K562 (cell line): Measurements from ENCODE around the gene KRTAP4-3. TPM values are rescaled to one million over a fixed set of nuclear protein-coding genes. Genes with fewer than 3 reads are reported as not detected.

Source experiments
- ATAC-seq: fragments of 200-7000 bp; cut with Tn5 transposase; 3 replicates; pipeline ENCODE4 v1.9.1; 2020; ENCODE audit warnings: moderate library complexity
- BruUV-seq: library from RNA; stranded (reverse); fragments of 400-500 nt; replicated peaks from 2 replicates; lab custom pipeline; 2021; lab: Mats Ljungman, UMichigan
- CTCF ChIA-PET: fragments of 300-600 bp; formaldehyde crosslinking; extraction: SDS; loops from one replicate; lab custom pipeline; 2021; ENCODE audit warnings: low intra/inter-chr PET ratio; lab: Yijun Ruan, JAX
- POLR2A ChIA-PET: fragments of 300-600, 350-650 bp; sonication (Branson Sonifier 250); formaldehyde crosslinking; extraction: SDS; loops from one replicate; lab custom pipeline; 2021; ENCODE audit warnings: antibody characterized with exemption, inconsistent platforms; lab: Yijun Ruan, JAX
- DNase-seq, 4 experiments: peaks; one replicate each; pipeline versions ENCODE4 v3.0.0 to v3.0.0-alpha.2; 2011 to 2018; ENCODE audit warnings: low spot score in 3 of 4, mixed read lengths in 3 of 4; ENCODE audit errors: extremely low read depth in 1 of 4
- FAIRE-seq: peaks from 2 replicates; lab custom pipeline; 2011; peaks lifted over from hg19 to GRCh38; lab: Jason Lieb, UNC
- H2AFZ ChIP-seq: 2 replicates; pipeline ENCODE4 v1.6.0; 2011; ENCODE audit warnings: low read depth, low read length, control low read depth, inconsistent platforms
- H3K27ac ChIP-seq: fragments of 200-600 bp; 3 replicates; pipeline ENCODE4 v1.8.0; 2011; ENCODE audit warnings: low read depth, mild to moderate bottlenecking, control low read depth, inconsistent platforms, low read length, moderate library complexity, mixed read lengths; ENCODE audit errors: extremely low read depth
- H3K27me3 ChIP-seq, 2 experiments: fragments of 300-600 bp in 1 of 2; 2 replicates in 1 of 2; 3 replicates in 1 of 2; pipeline versions ENCODE4 v1.6.0 to v1.8.0; 2011; ENCODE audit warnings: inconsistent platforms in 2 of 2, low read length in 2 of 2, mild to moderate bottlenecking in 1 of 2, mixed read lengths in 1 of 2, moderate library complexity in 1 of 2; ENCODE audit not compliant: control insufficient read depth in 2 of 2, insufficient read depth in 2 of 2
- H3K36me3 ChIP-seq: fragments of 300-600 bp; 3 replicates; pipeline ENCODE4 v1.8.0; 2011; ENCODE audit warnings: mild to moderate bottlenecking, low read length, inconsistent platforms; ENCODE audit not compliant: control insufficient read depth, insufficient read depth
- H3K4me1 ChIP-seq, 2 experiments: fragments of 200-600 bp in 1 of 2; replicated peaks in 1 of 2; 2 replicates in 1 of 2; 3 replicates in 1 of 2; pipeline versions ENCODE4 v1.5.1 to v1.8.0; 2011; ENCODE audit warnings: inconsistent platforms in 2 of 2, low read length in 2 of 2, mild to moderate bottlenecking in 1 of 2, mixed read lengths in 1 of 2, moderate library complexity in 1 of 2; ENCODE audit not compliant: control insufficient read depth in 2 of 2, insufficient read depth in 2 of 2
- H3K4me2 ChIP-seq: 2 replicates; pipeline ENCODE4 v1.6.1; 2011; ENCODE audit warnings: low read length, control low read depth, inconsistent platforms, mixed read lengths; ENCODE audit not compliant: insufficient read depth
- H3K4me3 ChIP-seq: fragments of 200-600 bp; sonication (generic), shearing (Covaris generic); 2 replicates; pipeline ENCODE4 v1.5.1; 2016; ENCODE audit warnings: control low read depth, inconsistent platforms
- H3K79me2 ChIP-seq: fragments of 200-600 bp; 3 replicates; pipeline ENCODE4 v1.8.0; 2011; ENCODE audit warnings: low read length, inconsistent platforms; ENCODE audit not compliant: control insufficient read depth, insufficient read depth
- H3K9ac ChIP-seq, 2 experiments: 2 replicates each; pipeline versions ENCODE4 v1.6.0 to v1.6.1; 2011; ENCODE audit warnings: low read depth in 2 of 2, low read length in 2 of 2, control low read depth in 1 of 2, inconsistent platforms in 1 of 2, mild to moderate bottlenecking in 1 of 2, mixed read lengths in 1 of 2; ENCODE audit not compliant: insufficient read depth in 1 of 2
- H3K9me1 ChIP-seq: one replicate; pipeline ENCODE4 v1.6.0; 2011; ENCODE audit warnings: inconsistent platforms, mild to moderate bottlenecking, low read length, moderate library complexity; ENCODE audit not compliant: control insufficient read depth, insufficient read depth
- H3K9me3 ChIP-seq: replicated peaks from 2 replicates; pipeline ENCODE4 v1.5.1; 2011; ENCODE audit warnings: low read depth, low read length, inconsistent platforms; ENCODE audit not compliant: control insufficient read depth, insufficient read depth
- H4K20me1 ChIP-seq: replicated peaks from 2 replicates; pipeline ENCODE4 v1.6.1; 2011; ENCODE audit warnings: low read length, inconsistent platforms, mixed read lengths; ENCODE audit not compliant: control insufficient read depth, insufficient read depth
- FOS ChIP-seq: IDR thresholded peaks from 3 replicates; pipeline ENCODE4 v1.6.1; 2011; ENCODE audit not compliant: insufficient read length; ENCODE audit errors: extremely low read depth
- HDAC6 ChIP-seq: IDR thresholded peaks from 2 replicates; pipeline ENCODE4 v1.6.1; 2012; ENCODE audit warnings: low read depth, mild to moderate bottlenecking, control low read depth, inconsistent platforms, low read length, moderate library complexity
- HDAC8 ChIP-seq: fragments of 450-650 bp; IDR thresholded peaks from 2 replicates; pipeline ENCODE4 v1.6.1; 2016; ENCODE audit warnings: mild to moderate bottlenecking, missing genetic modification characterization, moderate library complexity, missing compliant biosample characterization
- HLTF ChIP-seq: fragments of 450-650 bp; IDR thresholded peaks from 2 replicates; pipeline ENCODE4 v1.6.1; 2016
- HNRNPK ChIP-seq: fragments of 200-400 bp; formaldehyde crosslinking; IDR thresholded peaks from one replicate; pipeline ENCODE4 v1.6.1; 2018; ENCODE audit warnings: mild to moderate bottlenecking, low read depth, low read length; ENCODE audit not compliant: poor library complexity, severe bottlenecking
- NFIC ChIP-seq: fragments of 450-650 bp; IDR thresholded peaks from 2 replicates; pipeline ENCODE4 v1.6.1; 2017; ENCODE audit warnings: mild to moderate bottlenecking, inconsistent platforms
- PTBP1 ChIP-seq: fragments of 200-400 bp; formaldehyde crosslinking; IDR thresholded peaks from 2 replicates; pipeline ENCODE4 v1.6.1; 2017; ENCODE audit warnings: low read depth, low read length
- RFX1 ChIP-seq: fragments of 450-650 bp; IDR thresholded peaks from 2 replicates; pipeline ENCODE4 v1.6.1; 2016; ENCODE audit warnings: mild to moderate bottlenecking, moderate library complexity
- SRSF7 ChIP-seq: fragments of 200-400 bp; formaldehyde crosslinking; optimal IDR thresholded peaks from 2 replicates; pipeline ENCODE3; 2017; ENCODE audit warnings: mild to moderate bottlenecking, low read depth, low read length
- TEAD2 ChIP-seq: fragments of 450-650 bp; IDR thresholded peaks from 2 replicates; pipeline ENCODE4 v1.6.1; 2016; ENCODE audit warnings: missing genetic modification characterization, control low read depth, missing compliant biosample characterization
- TRIM24 ChIP-seq, 2 experiments: fragments of 450-650 bp; IDR thresholded peaks; 2 replicates each; pipeline ENCODE4 v1.6.1; 2016
- ZBTB1 ChIP-seq: sonication (generic); formaldehyde crosslinking; IDR thresholded peaks from 2 replicates; pipeline ENCODE4 v1.8.1; 2023; ENCODE audit warnings: missing genetic modification reagents, low read depth, mild to moderate bottlenecking, borderline replicate concordance
- ZNF146 ChIP-seq: IDR thresholded peaks from one replicate; pipeline ENCODE4 v1.6.1; 2018; ENCODE audit warnings: missing compliant biosample characterization; ENCODE audit not compliant: unreplicated experiment
- ZNF174 ChIP-seq: fragments of 250-450 bp; sonication (Bioruptor Pico); IDR thresholded peaks from 2 replicates; pipeline ENCODE4 v1.4.0; 2020; ENCODE audit warnings: mild to moderate bottlenecking
- WGBS: fragments of 100-300 bp; shearing (Covaris generic); methylation state at CpG from one replicate; pipeline ENCODE4 v1.1.6; 2016; ENCODE audit warnings: low coverage, mixed read lengths; ENCODE audit not compliant: insufficient coverage; ENCODE audit errors: missing lambda C conversion rate; 5-methylcytosine and 5-hydroxymethylcytosine counted together
- in situ Hi-C: fragments of 300-500 bp; cut with MboI; formaldehyde crosslinking; loops from 4 replicates; pipeline ENCODE4 v1.15.0; 2018; ENCODE audit warnings: inconsistent platforms, mixed read lengths
- intact Hi-C: fragments of 100-400 bp; cut with micrococcal nuclease; formaldehyde crosslinking; loops from 2 replicates; pipeline ENCODE4 v1.14.2; 2022
- polyA plus RNA-seq, 8 experiments: library from polyadenylated mRNA; depleted of rRNA in 4 of 8; stranded (reverse) in 5 of 8; unstranded in 3 of 8; fragments of >200 nt; fragmentation: Nextera tagmentation in 2 of 8; fragmentation: Illumina TruSeq in 1 of 8; extraction: Ambion mirVana in 2 of 8; extraction: Trizol in 1 of 8; gene quantifications; 2 replicates each; pipeline versions ENCODE4 v1.2.1 to v1.2.3, GENCODE V29; 2011 to 2014; ENCODE audit warnings: inconsistent platforms in 1 of 8, missing spikeins in 1 of 8
- total RNA-seq, 7 experiments: library from RNA; depleted of rRNA in 6 of 7; stranded (reverse); fragments of >200 nt in 6 of 7; fragmentation: Illumina TruSeq in 2 of 7; extraction: Trizol in 2 of 7; gene quantifications; 2 replicates each; pipeline versions ENCODE4 v1.2.1 to v1.2.3, GENCODE V29; 2011 to 2021; ENCODE audit warnings: low replicate concordance in 1 of 7
- TF ChIP-seq, protein P1 (sequence below): fragments of 450-650 bp; IDR thresholded peaks from 2 replicates; pipeline ENCODE4 v1.7.1; 2018; ENCODE audit warnings: mild to moderate bottlenecking, low read depth; ENCODE audit not compliant: partially characterized antibody
- TF ChIP-seq, protein P2 (sequence below): fragments of 250-450 bp; sonication (Bioruptor Pico); IDR thresholded peaks from 2 replicates; pipeline ENCODE4 v1.8.0; 2021; ENCODE audit warnings: moderate library complexity, mild to moderate bottlenecking, inconsistent platforms
- TF ChIP-seq, protein P3 (sequence below), 2 experiments: fragments of 450-650 bp; conservative IDR thresholded peaks; 2 replicates each; pipeline ENCODE4 v1.6.1; 2017; ENCODE audit warnings: mild to moderate bottlenecking in 2 of 2, moderate library complexity in 2 of 2

The KRTAP4-3 gene
- total and polyA plus RNA-seq, 9 of the 15 experiments (the other 6 are each of a cell fraction or from before 2014, with no cell fraction given) = not detected

DNA sequence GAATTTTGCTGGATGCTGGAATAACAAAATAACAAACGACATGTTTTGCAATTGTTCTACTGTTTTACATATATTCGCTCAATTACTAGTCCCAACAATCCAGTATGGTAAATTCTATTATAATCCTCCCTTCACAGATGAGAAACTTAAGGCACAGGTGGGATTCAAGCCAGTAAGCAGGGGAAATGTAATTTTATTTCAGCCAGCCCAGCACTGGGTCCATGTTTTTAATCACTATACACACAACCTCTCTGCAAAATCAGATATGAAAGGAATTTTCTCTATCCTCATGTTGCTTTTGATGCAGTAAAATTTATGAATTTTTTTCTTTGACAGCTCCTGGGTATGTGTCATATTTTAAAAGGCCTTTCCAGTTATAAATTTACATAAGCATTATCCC lies 22.8 kb downstream of the KRTAP4-3 start:
- no peak for FAIRE-seq

More for the DNA sequence above, 22.8 kb downstream of the KRTAP4-3 start:
- H3K36me3 ChIP-seq = no peaks in the 10 kb centered on the region
- CTCF ChIA-PET = no interaction called here
- H3K27me3 ChIP-seq = no peaks in the 10 kb centered on the region
- H3K4me2 ChIP-seq = no peak overlapping the region
- no peaks in the 10 kb centered on the region for H3K9me3 ChIP-seq
- no peaks in the 10 kb centered on the region for H3K79me2 ChIP-seq
- TF ChIP-seq TEAD2 (tag) (no peak), TRIM24 (IDR thresholded peaks at IDR 0.05) (no peak), PTBP1 (no peak), HLTF (no peak), SRSF7 (no peak), FOS (no peak), NFIC (no peak), ZNF146 (CRISPR knock-in tag) (no peak), HDAC6 (no peak), RFX1 (no peak), HDAC8 (tag) (no peak), ZBTB1 (no peak), ZNF174 (CRISPR knock-in tag) (no peak), HNRNPK (no peak)
- TF ChIP-seq, protein P1, sequence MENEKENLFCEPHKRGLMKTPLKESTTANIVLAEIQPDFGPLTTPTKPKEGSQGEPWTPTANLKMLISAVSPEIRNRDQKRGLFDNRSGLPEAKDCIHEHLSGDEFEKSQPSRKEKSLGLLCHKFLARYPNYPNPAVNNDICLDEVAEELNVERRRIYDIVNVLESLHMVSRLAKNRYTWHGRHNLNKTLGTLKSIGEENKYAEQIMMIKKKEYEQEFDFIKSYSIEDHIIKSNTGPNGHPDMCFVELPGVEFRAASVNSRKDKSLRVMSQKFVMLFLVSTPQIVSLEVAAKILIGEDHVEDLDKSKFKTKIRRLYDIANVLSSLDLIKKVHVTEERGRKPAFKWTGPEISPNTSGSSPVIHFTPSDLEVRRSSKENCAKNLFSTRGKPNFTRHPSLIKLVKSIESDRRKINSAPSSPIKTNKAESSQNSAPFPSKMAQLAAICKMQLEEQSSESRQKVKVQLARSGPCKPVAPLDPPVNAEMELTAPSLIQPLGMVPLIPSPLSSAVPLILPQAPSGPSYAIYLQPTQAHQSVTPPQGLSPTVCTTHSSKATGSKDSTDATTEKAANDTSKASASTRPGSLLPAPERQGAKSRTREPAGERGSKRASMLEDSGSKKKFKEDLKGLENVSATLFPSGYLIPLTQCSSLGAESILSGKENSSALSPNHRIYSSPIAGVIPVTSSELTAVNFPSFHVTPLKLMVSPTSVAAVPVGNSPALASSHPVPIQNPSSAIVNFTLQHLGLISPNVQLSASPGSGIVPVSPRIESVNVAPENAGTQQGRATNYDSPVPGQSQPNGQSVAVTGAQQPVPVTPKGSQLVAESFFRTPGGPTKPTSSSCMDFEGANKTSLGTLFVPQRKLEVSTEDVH = no peak
- TF ChIP-seq, protein P2, sequence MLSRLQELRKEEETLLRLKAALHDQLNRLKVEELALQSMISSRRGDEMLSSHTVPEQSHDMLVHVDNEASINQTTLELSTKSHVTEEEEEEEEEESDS (CRISPR knock-in tag) = no peak
- TF ChIP-seq, protein P3, sequence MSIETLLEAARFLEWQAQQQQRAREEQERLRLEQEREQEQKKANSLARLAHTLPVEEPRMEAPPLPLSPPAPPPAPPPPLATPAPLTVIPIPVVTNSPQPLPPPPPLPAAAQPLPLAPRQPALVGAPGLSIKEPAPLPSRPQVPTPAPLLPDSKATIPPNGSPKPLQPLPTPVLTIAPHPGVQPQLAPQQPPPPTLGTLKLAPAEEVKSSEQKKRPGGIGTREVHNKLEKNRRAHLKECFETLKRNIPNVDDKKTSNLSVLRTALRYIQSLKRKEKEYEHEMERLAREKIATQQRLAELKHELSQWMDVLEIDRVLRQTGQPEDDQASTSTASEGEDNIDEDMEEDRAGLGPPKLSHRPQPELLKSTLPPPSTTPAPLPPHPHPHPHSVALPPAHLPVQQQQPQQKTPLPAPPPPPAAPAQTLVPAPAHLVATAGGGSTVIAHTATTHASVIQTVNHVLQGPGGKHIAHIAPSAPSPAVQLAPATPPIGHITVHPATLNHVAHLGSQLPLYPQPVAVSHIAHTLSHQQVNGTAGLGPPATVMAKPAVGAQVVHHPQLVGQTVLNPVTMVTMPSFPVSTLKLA (conservative IDR thresholded peaks at IDR 0.05) = no peak
- no TSS peak for BruUV-seq
- H3K4me1 ChIP-seq = no peaks in the 10 kb centered on the region
- no peak for DNase-seq
- WGBS = 0% methylated on average over 2 of the region's 2 CpGs
- H3K27ac ChIP-seq = no peak overlapping the region
- no peak overlapping the region for H2AFZ ChIP-seq
- POLR2A ChIA-PET = no interaction called here
- H3K9me1 ChIP-seq = no peaks in the 10 kb centered on the region
- H4K20me1 ChIP-seq = no peaks in the 10 kb centered on the region
- no peak overlapping the region for H3K4me3 ChIP-seq
- H3K9ac ChIP-seq = no peak overlapping the region
- no peak for ATAC-seq
- in situ Hi-C loops = no loop called here
- intact Hi-C loops = no loop called here
